OCI-LY3 (cell line): Measurements from ENCODE around the gene KRTAP12-1.

Source experiments
- H2AFZ ChIP-seq: fragments of 200-600, 300-600 bp; shearing (Covaris generic); 2 replicates; pipeline ENCODE4 v1.6.0; 2014; ENCODE audit warnings: antibody characterized with exemption, low read depth, low read length
- H3K27ac ChIP-seq: fragments of 200-600, 300-600 bp; sonication (generic); 2 replicates; pipeline ENCODE4 v1.5.1; 2014; ENCODE audit warnings: mild to moderate bottlenecking, low read length, moderate library complexity, mixed read lengths
- H3K27me3 ChIP-seq: fragments of 200-600, 300-600 bp; sonication (generic); 2 replicates; pipeline ENCODE4 v1.6.1; 2014; ENCODE audit warnings: low read depth, low read length, mixed read lengths
- H3K36me3 ChIP-seq: fragments of 200-600, 300-600 bp; sonication (generic); replicated peaks from 2 replicates; pipeline ENCODE3; 2014; ENCODE audit warnings: low read depth, low read length, mixed read lengths
- H3K4me1 ChIP-seq: fragments of 300-600, 200-600 bp; sonication (generic); 2 replicates; pipeline ENCODE4 v1.6.1; 2014; ENCODE audit warnings: low read length, mixed read lengths
- H3K4me2 ChIP-seq: fragments of 200-600, 300-600 bp; sonication (generic); 2 replicates; pipeline ENCODE4 v1.6.1; 2014; ENCODE audit warnings: low read length, mixed read lengths
- H3K4me3 ChIP-seq: fragments of 300-600, 200-600 bp; sonication (generic); 2 replicates; pipeline ENCODE4 v1.5.1; 2014; ENCODE audit warnings: antibody characterized with exemption, mild to moderate bottlenecking, low read length, moderate library complexity
- H3K79me2 ChIP-seq: fragments of 300-600, 200-600 bp; shearing (Covaris generic); 2 replicates; pipeline ENCODE4 v1.6.1; 2014; ENCODE audit warnings: mild to moderate bottlenecking, low read length, mixed read lengths
- H3K9ac ChIP-seq: fragments of 300-600, 200-600 bp; shearing (Covaris generic); 2 replicates; pipeline ENCODE4 v1.6.0; 2014; ENCODE audit warnings: mild to moderate bottlenecking, low read length, moderate library complexity
- H3K9me3 ChIP-seq: fragments of 200-600, 300-600 bp; shearing (Covaris generic); 2 replicates; pipeline ENCODE4 v1.6.1; 2014; ENCODE audit warnings: low read length, mixed read lengths; ENCODE audit not compliant: insufficient read depth
- H4K20me1 ChIP-seq: fragments of 200-600, 300-600 bp; sonication (generic); 2 replicates; pipeline ENCODE4 v1.6.1; 2016; ENCODE audit warnings: low read length, mixed read lengths; ENCODE audit not compliant: insufficient read depth
- CTCF ChIP-seq: fragments of 200-600, 300-600 bp; sonication (generic); IDR thresholded peaks from 2 replicates; pipeline ENCODE4 v1.5.1; 2014; ENCODE audit warnings: antibody characterized with exemption, low read length, low read depth
- EZH2phosphoT487 ChIP-seq: fragments of 200-600 bp; shearing (Covaris generic); IDR thresholded peaks from 2 replicates; pipeline ENCODE4 v1.6.1; 2018; ENCODE audit warnings: antibody characterized with exemption, mixed run types, low read depth

The KRTAP12-1 gene

GRCh38 chr21:44654576-44655175, 27.3 kb downstream of the KRTAP12-1 start, which contains the start of gene KRTAP12-4:
Gene KRTAP12-4 (minus strand): TSS chr21:44654659. CDS start chr21:44654614, 45 bp downstream.
- Histone ChIP-seq H3K4me3 (no peak within 1 kb of the TSS), H3K27ac (no peak within 1 kb of the TSS), H3K9ac (no peak within 1 kb of the TSS), H2AFZ (no peak within 1 kb of the TSS), H3K79me2 (no peaks in the 10 kb centered on the region), H4K20me1 (no peaks in the 10 kb centered on the region), H3K4me1 (no peaks in the 10 kb centered on the region), H3K27me3 (no peaks in the 10 kb centered on the region), H3K4me2 (no peak within 1 kb of the TSS), H3K36me3 (no peaks in the 10 kb centered on the region), H3K9me3 (no peaks in the 10 kb centered on the region)
- TF ChIP-seq CTCF (no peak), EZH2phosphoT487 (no peak)

- no peaks in the 10 kb centered on the region for H3K27me3 ChIP-seq
- no peak for TF ChIP-seq EZH2phosphoT487
- TF ChIP-seq CTCF: no peak
- H4K20me1 ChIP-seq: no peaks in the 10 kb centered on the region
Measured at GRCh38 chr21:44653656-44654575, 28.0 kb downstream of the KRTAP12-1 start.

GRCh38 chr21:44653123-44653522, 28.8 kb downstream of the KRTAP12-1 start:
- no peak overlapping the region for H3K4me3 ChIP-seq
- no peaks in the 10 kb centered on the region for H3K9me3 ChIP-seq
- no peak overlapping the region for H3K9ac ChIP-seq
- H3K36me3 ChIP-seq: no peaks in the 10 kb centered on the region
- H3K79me2 ChIP-seq: no peaks in the 10 kb centered on the region
- no peak overlapping the region for H3K4me2 ChIP-seq
- TF ChIP-seq CTCF (no peak), EZH2phosphoT487 (no peak)
- no peak overlapping the region for H2AFZ ChIP-seq
- no peaks in the 10 kb centered on the region for H4K20me1 ChIP-seq
- H3K27me3 ChIP-seq: no peaks in the 10 kb centered on the region
- no peaks in the 10 kb centered on the region for H3K4me1 ChIP-seq
- H3K27ac ChIP-seq: no peak overlapping the region

More at GRCh38 chr21:44653656-44654575, 28.0 kb downstream of the KRTAP12-1 start:
- H2AFZ ChIP-seq: no peak overlapping the region
- H3K27ac ChIP-seq: no peak overlapping the region
- H3K4me2 ChIP-seq: no peak overlapping the region
- no peaks in the 10 kb centered on the region for H3K79me2 ChIP-seq
- H3K9ac ChIP-seq: no peak overlapping the region
- no peaks in the 10 kb centered on the region for H3K9me3 ChIP-seq
- H3K36me3 ChIP-seq: no peaks in the 10 kb centered on the region
- no peak overlapping the region for H3K4me3 ChIP-seq
- no peaks in the 10 kb centered on the region for H3K4me1 ChIP-seq

- Histone ChIP-seq H3K4me1 (no peaks in the 10 kb centered on the region), H4K20me1 (no peaks in the 10 kb centered on the region), H3K4me2 (no peak overlapping the region), H3K79me2 (no peaks in the 10 kb centered on the region), H3K4me3 (no peak overlapping the region), H2AFZ (no peak overlapping the region), H3K27ac (no peak overlapping the region), H3K27me3 (no peaks in the 10 kb centered on the region), H3K36me3 (no peaks in the 10 kb centered on the region), H3K9me3 (no peaks in the 10 kb centered on the region), H3K9ac (no peak overlapping the region)
- TF ChIP-seq CTCF (no peak), EZH2phosphoT487 (no peak)
Measured at GRCh38 chr21:44650973-44651675, 30.8 kb downstream of the KRTAP12-1 start.
